Heart left ventricle (tissue), 13 donors: Measurements from ENCODE around the gene FAM149A.

Experiments
- POLR2A ChIP-seq, 2 donors: fragments of 450-650 bp; IDR thresholded peaks; one replicate each; pipeline ENCODE4 v1.6.1; 2017; ENCODE audit warnings: antibody characterized with exemption in 2 of 2, mild to moderate bottlenecking in 2 of 2, moderate library complexity in 2 of 2
- TF ChIP-seq, protein P1 (sequence below), 12 donors: fragments of 200-600 bp; sonication (generic) in 4 of 12; IDR thresholded peaks; one replicate each; pipeline versions ENCODE4 v1.5.0 to v1.8.0; 2018 to 2022; ENCODE audit warnings: antibody characterized with exemption in 12 of 12, mild to moderate bottlenecking in 5 of 12
- donor health status: ischemic (EF 13 %, LVEDD 7.1; RV severe dilation, severe dysfunction).
- donor health status: DM: no; HTN: yes; CAD: no.
- donor health status: DM: no; HTN: no; CAD: no.
- donor health status: ischemic (EF 25% LVEDD 6.9; RV normal size, moderate dysfunction).
- donor health status: ischemic (EF 25% LVEDD 5.7; RV mildly dilated, moderate dysfunction).
- donor health status: ischemic (EF 35%, LVEDD 5.7; RV mildly dilated, moderate dysfunction).
- donor health status: nonischemic (EF 11% LVEDD 7.7; RV severe dilation, severe dysfunction).
- donor health status: DM: yes; HTN: yes; CAD: no.
- donor health status: PGD.
- donor health status: ischemic (EF 29% LVEDD 5.4; RV normal size, mild dysfunction).
- donor health status: nonischemic (EF 23%, LVEDD 6.1; RV moderate dilation, normal function).

DNA sequence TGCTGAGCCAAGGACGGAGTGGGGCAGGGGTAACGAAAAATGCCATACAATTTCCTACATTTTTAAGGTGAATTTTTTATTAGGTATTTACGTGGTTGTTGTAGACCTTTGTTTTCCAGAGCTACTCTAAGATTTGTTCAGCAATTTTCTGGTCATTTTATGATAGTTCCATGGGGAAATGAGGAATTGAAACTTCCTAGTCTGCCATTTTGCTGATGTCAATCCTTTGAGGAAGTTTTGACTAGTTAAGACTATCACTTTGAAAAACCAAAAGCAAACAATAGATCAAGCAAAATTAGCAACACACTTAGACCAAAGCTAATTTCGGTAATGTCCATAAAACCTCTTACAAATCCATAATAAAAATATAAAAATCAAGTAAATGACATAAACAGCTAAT is 42.6 kb upstream of the FAM149A start:
- TF ChIP-seq, protein P1, sequence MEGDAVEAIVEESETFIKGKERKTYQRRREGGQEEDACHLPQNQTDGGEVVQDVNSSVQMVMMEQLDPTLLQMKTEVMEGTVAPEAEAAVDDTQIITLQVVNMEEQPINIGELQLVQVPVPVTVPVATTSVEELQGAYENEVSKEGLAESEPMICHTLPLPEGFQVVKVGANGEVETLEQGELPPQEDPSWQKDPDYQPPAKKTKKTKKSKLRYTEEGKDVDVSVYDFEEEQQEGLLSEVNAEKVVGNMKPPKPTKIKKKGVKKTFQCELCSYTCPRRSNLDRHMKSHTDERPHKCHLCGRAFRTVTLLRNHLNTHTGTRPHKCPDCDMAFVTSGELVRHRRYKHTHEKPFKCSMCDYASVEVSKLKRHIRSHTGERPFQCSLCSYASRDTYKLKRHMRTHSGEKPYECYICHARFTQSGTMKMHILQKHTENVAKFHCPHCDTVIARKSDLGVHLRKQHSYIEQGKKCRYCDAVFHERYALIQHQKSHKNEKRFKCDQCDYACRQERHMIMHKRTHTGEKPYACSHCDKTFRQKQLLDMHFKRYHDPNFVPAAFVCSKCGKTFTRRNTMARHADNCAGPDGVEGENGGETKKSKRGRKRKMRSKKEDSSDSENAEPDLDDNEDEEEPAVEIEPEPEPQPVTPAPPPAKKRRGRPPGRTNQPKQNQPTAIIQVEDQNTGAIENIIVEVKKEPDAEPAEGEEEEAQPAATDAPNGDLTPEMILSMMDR (IDR thresholded peaks at IDR 0.05) = no peak
- TF ChIP-seq POLR2A (IDR thresholded peaks at IDR 0.05) = no peak
